ENCODE data around the gene CCDC33. TPM values are rescaled to one million over a fixed set of nuclear protein-coding genes. Genes with fewer than 3 reads are reported as not detected.

CCDC33 gene
- total and polyA plus RNA-seq, 2 donors (not counting 3 experiments of a cell fraction or from before 2014, with no cell fraction given): not detected

DNA sequence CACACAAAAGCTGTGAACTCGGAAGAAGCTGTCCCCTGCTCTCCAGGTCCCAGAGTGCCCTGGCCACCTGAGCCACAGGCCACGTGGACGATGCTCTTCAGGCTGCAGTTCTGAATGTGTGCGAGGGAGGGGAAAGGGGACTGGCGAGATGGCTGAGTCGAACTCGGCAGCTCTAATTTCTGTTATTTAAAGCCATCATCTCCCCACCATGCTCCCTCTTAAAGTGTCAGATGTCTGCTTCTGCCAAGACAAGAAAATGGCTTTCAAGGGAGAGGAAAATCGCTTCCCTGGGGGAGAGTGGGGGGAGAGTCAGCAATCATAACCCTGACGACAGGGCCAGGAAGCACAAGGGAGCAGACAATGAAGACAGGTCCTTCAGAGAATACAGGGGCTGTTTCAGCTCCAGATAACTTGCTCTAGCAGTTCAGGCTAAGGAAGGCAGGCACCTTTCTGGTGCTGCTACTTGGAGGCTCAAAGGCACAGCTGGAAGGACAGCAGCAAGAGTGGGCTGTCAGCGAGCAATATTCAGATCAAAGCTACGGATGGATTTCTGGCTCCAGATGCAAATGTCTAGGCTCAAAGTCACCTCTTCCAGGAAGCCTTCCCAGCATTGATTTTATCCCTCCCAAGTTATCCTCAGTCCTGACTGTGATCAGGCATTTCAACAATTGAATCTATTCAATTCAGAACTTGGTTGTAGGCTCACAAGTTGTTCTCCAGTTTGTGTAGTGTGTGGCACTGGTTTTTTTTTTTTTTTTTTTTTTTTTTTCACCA, 15.5 kb upstream of the CCDC33 start:
- H3K9me1 ChIP-seq (replicated peaks; ENCODE audit: control insufficient read depth, extremely low read depth, insufficient read depth, low read length): no peaks in the 10 kb centered on the region
- no peak overlapping the region for H3K4me2 ChIP-seq (ENCODE audit: insufficient read depth, low read length)
- no peak overlapping the region for H3K9ac ChIP-seq (replicated peaks; ENCODE audit: extremely low read depth, insufficient read depth, low read length)
- H3K27me3 ChIP-seq (ENCODE audit: control insufficient read depth in 2 of 2, insufficient read depth in 2 of 2, low read length in 2 of 2): peaks cover 14 to 19% of the 10 kb centered on the region in 2 experiments
- ChIA-PET POLR2A (no interaction called here), CTCF (interaction anchor here (0.6 to 0.9 kb wide), 2 partner anchors 13 to 25 kb away, joined by 3 read pairs; no protein-coding TSS in a partner anchor)
- no peak overlapping the region for H2AFZ ChIP-seq (ENCODE audit: low read depth, low read length)
- no peak for DNase-seq (ENCODE audit: low read depth, low spot score)
- no TSS peak for BruUV-seq (replicated peaks)
- no peaks in the 10 kb centered on the region for H3K9me3 ChIP-seq (replicated peaks; ENCODE audit: control insufficient read depth, insufficient read depth, low read length)
- H4K20me1 ChIP-seq (replicated peaks; ENCODE audit: control insufficient read depth, extremely low read depth, insufficient read depth, low read length): no peaks in the 10 kb centered on the region
- TF ChIP-seq, protein P1, sequence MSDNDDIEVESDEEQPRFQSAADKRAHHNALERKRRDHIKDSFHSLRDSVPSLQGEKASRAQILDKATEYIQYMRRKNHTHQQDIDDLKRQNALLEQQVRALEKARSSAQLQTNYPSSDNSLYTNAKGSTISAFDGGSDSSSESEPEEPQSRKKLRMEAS (IDR thresholded peaks at IDR 0.05; ENCODE audit: insufficient read depth, insufficient read length): no peak
- TF ChIP-seq POLR2AphosphoS5 (IDR thresholded peaks at IDR 0.05; ENCODE audit: insufficient read depth, low read depth, low read length) (no peak), MYC (IDR thresholded peaks at IDR 0.05; ENCODE audit: low read depth, low read length) (no peak), POLR2A (IDR thresholded peaks at IDR 0.05; ENCODE audit: low read depth, low read length) (no peak), JUN (IDR thresholded peaks at IDR 0.05; ENCODE audit: borderline replicate concordance, insufficient read depth, insufficient read length, low read depth) (no peak), EZH2 (IDR thresholded peaks at IDR 0.05; ENCODE audit: borderline replicate concordance, low read depth, low read length, severe bottlenecking) (no peak), GATA2 (IDR thresholded peaks at IDR 0.05; ENCODE audit: insufficient read depth, insufficient read length, low read depth, low read length) (no peak), FOS (IDR thresholded peaks at IDR 0.05; ENCODE audit: borderline replicate concordance, insufficient read depth, low read length) (no peak)
- TF ChIP-seq, protein P2, sequence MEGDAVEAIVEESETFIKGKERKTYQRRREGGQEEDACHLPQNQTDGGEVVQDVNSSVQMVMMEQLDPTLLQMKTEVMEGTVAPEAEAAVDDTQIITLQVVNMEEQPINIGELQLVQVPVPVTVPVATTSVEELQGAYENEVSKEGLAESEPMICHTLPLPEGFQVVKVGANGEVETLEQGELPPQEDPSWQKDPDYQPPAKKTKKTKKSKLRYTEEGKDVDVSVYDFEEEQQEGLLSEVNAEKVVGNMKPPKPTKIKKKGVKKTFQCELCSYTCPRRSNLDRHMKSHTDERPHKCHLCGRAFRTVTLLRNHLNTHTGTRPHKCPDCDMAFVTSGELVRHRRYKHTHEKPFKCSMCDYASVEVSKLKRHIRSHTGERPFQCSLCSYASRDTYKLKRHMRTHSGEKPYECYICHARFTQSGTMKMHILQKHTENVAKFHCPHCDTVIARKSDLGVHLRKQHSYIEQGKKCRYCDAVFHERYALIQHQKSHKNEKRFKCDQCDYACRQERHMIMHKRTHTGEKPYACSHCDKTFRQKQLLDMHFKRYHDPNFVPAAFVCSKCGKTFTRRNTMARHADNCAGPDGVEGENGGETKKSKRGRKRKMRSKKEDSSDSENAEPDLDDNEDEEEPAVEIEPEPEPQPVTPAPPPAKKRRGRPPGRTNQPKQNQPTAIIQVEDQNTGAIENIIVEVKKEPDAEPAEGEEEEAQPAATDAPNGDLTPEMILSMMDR (IDR thresholded peaks at IDR 0.05; ENCODE audit: extremely low read depth in 1 of 2, insufficient read depth in 1 of 2, low read depth in 1 of 2, low read length in 2 of 2): no peak
- no peaks in the 10 kb centered on the region for H3K79me2 ChIP-seq (ENCODE audit: control insufficient read depth, insufficient read depth, low read length)
- no peak for FAIRE-seq
- no peaks in the 10 kb centered on the region for H3K36me3 ChIP-seq (ENCODE audit: control insufficient read depth in 2 of 2, extremely low read depth in 1 of 2, insufficient read depth in 2 of 2, low read length in 2 of 2)
- no peak overlapping the region for H3K4me3 ChIP-seq (replicated peaks in 1 of 3; ENCODE audit: insufficient read depth in 1 of 3, low read depth in 1 of 3, low read length in 3 of 3)
- no peak overlapping the region for H3K27ac ChIP-seq (ENCODE audit: insufficient read depth, low read depth, low read length)
- dilution Hi-C loops (cut with MboI; ENCODE audit: extremely low pct_ligation_motif_present, low sequenced_read_pairs): no loop called here
- intact Hi-C loops (cut with micrococcal nuclease): loop anchor here (10.0 kb wide), 1 partner anchor 524 kb away; the partner anchor contains the start of gene CYP1A2
- H3K4me1 ChIP-seq (ENCODE audit: control insufficient read depth, extremely low read depth, insufficient read depth, low read length): no peaks in the 10 kb centered on the region

Measured in endothelial cell of umbilical vein (primary cell).